Measurements from ENCODE around the gene CFB. TPM values are rescaled to one million over a fixed set of nuclear protein-coding genes. Genes with fewer than 3 reads are reported as not detected.
A peak's percentile ranks its signal among the peaks of the same experiment; 100 is the strongest.

Gene CFB
- total and polyA plus RNA-seq, 2 of the 13 experiments (the other 11 are each of a cell fraction or from before 2014, with no cell fraction given), result 171 to 513 TPM

DNA sequence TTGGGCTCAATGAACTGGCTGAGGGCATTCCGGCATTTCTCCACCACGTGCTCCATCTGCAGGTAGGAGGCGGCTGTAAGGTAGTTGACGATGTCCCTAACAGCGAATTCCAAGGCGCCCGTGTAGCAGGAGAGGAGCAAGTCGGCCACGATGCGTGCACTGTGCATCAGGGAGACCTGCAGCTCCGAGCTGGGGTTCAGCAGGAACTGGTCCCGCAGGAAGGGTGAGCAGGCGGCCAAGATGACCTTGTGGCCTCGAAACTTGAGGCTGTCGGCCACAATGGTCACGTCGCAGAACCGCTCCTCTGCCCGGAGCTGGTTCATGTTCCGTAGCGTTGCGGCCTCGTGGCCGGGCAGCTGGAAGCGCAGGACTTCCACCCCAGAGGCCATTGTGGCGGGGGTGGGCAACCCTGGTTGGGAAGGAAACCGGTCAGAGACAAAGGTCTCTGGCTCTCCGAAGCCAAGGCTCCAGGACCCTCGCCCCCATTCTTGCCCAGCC is 44.9 kb upstream of the CFB start (continued):
- 0 out of 2 replicates have a peak, but pooled peaks have one; percentile 23 for TF ChIP-seq CHCHD3 (CRISPR knock-in tag; IDR thresholded peaks at IDR 0.05)
- TF ChIP-seq, protein P1, sequence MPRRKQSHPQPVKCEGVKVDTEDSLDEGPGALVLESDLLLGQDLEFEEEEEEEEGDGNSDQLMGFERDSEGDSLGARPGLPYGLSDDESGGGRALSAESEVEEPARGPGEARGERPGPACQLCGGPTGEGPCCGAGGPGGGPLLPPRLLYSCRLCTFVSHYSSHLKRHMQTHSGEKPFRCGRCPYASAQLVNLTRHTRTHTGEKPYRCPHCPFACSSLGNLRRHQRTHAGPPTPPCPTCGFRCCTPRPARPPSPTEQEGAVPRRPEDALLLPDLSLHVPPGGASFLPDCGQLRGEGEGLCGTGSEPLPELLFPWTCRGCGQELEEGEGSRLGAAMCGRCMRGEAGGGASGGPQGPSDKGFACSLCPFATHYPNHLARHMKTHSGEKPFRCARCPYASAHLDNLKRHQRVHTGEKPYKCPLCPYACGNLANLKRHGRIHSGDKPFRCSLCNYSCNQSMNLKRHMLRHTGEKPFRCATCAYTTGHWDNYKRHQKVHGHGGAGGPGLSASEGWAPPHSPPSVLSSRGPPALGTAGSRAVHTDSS (CRISPR knock-in tag; conservative IDR thresholded peaks at IDR 0.05), result no peak
- TF ChIP-seq TCF7 (IDR thresholded peaks at IDR 0.05; ENCODE audit: low read depth), result no peak
- TF ChIP-seq HNRNPL (IDR thresholded peaks at IDR 0.05; ENCODE audit: low read depth, low read length), result 0 out of 2 replicates have a peak, but pooled peaks have one; percentile 53
- TF ChIP-seq SNRNP70 (IDR thresholded peaks at IDR 0.05; ENCODE audit: low read depth, low read length), result no peak
- no peak for TF ChIP-seq ZNF564 (CRISPR knock-in tag; IDR thresholded peaks at IDR 0.05)
- TF ChIP-seq HOXA3 (CRISPR knock-in tag; IDR thresholded peaks at IDR 0.05), result peak; percentile 75
- TF ChIP-seq ARNT2 (CRISPR knock-in tag; IDR thresholded peaks at IDR 0.05; ENCODE audit: low read depth), result no peak
- TF ChIP-seq FOXC1 (CRISPR knock-in tag; IDR thresholded peaks at IDR 0.05; ENCODE audit: borderline replicate concordance), result peak; percentile 81; the same call in 1 of the 2 replicates
- peak; percentile 59; the same call in 1 of the 2 replicates for TF ChIP-seq RFXAP (CRISPR knock-in tag; IDR thresholded peaks at IDR 0.05; ENCODE audit: borderline replicate concordance)
- peak; percentile 57 for TF ChIP-seq DBP (CRISPR knock-in tag; IDR thresholded peaks at IDR 0.05; ENCODE audit: not compliant biosample characterization)
- TF ChIP-seq NFKB2 (CRISPR knock-in tag; IDR thresholded peaks at IDR 0.05; ENCODE audit: borderline replicate concordance), result 0 out of 2 replicates have a peak, but pooled peaks have one; percentile 54
- TF ChIP-seq IRF1 (CRISPR knock-in tag; IDR thresholded peaks at IDR 0.05; ENCODE audit: low read depth), result no peak
- TF ChIP-seq SPEN (CRISPR knock-in tag; IDR thresholded peaks at IDR 0.05; ENCODE audit: low read depth), result peak; percentile 46; the same call in 1 of the 2 replicates
- no peak for TF ChIP-seq ZNF12 (CRISPR knock-in tag; IDR thresholded peaks at IDR 0.05)
- TF ChIP-seq RBFOX2 (IDR thresholded peaks at IDR 0.05; ENCODE audit: low read depth, low read length), result peak; percentile 43
- peak; percentile 80 for TF ChIP-seq ZNF687 (CRISPR knock-in tag; IDR thresholded peaks at IDR 0.05)
- TF ChIP-seq CREB1 (IDR thresholded peaks at IDR 0.05), result no peak
- no peak for TF ChIP-seq CREB1 (CRISPR knock-in tag; IDR thresholded peaks at IDR 0.05)
- 0 out of 2 replicates have a peak, but pooled peaks have one; percentile 37 for TF ChIP-seq YEATS4 (CRISPR knock-in tag; IDR thresholded peaks at IDR 0.05; ENCODE audit: borderline replicate concordance)
